HepG2 (cell line): ENCODE data around the gene SCYL1. TPM values are rescaled to one million over a fixed set of nuclear protein-coding genes. Genes with fewer than 3 reads are reported as not detected.

Experiments used
- HNF4A ChIP-seq: sonication (generic); formaldehyde crosslinking; IDR thresholded peaks from 2 replicates; pipeline ENCODE4 v1.4.0; 2020; ENCODE audit warnings: missing genetic modification reagents
- HNF4G ChIP-seq, 2 experiments: sonication (generic) in 1 of 2; formaldehyde crosslinking in 1 of 2; IDR thresholded peaks; 2 replicates each; pipeline versions ENCODE4 v1.4.0 to v1.6.1; 2011 to 2020; ENCODE audit warnings: borderline replicate concordance in 2 of 2, low read depth in 2 of 2, mild to moderate bottlenecking in 2 of 2, low read length in 1 of 2, missing genetic modification reagents in 1 of 2, moderate library complexity in 1 of 2
- MED13 ChIP-seq: sonication (generic); formaldehyde crosslinking; IDR thresholded peaks from 2 replicates; pipeline ENCODE4 v1.5.0; 2020; ENCODE audit warnings: missing genetic modification reagents
- MEIS1 ChIP-seq: sonication (generic); formaldehyde crosslinking; IDR thresholded peaks from 2 replicates; pipeline ENCODE4 v1.9.0; 2021; ENCODE audit warnings: mild to moderate bottlenecking, missing genetic modification reagents, moderate library complexity, borderline replicate concordance
- RAD51 ChIP-seq: fragments of 450-650 bp; IDR thresholded peaks from 2 replicates; pipeline ENCODE4 v1.6.1; 2016; ENCODE audit warnings: borderline replicate concordance
- RCOR2 ChIP-seq: IDR thresholded peaks from 2 replicates; pipeline ENCODE4 v1.6.1; 2016; ENCODE audit warnings: missing biosample characterization, missing genetic modification reagents
- ZBTB38 ChIP-seq: sonication (generic); formaldehyde crosslinking; IDR thresholded peaks from 2 replicates; pipeline ENCODE4 v1.5.1; 2020; ENCODE audit warnings: mild to moderate bottlenecking, missing genetic modification reagents
- ZBTB7A ChIP-seq: sonication (generic); formaldehyde crosslinking; IDR thresholded peaks from 2 replicates; pipeline ENCODE4 v1.8.0; 2022; ENCODE audit warnings: mild to moderate bottlenecking, missing genetic modification reagents
- ZBTB7B ChIP-seq: sonication (generic); formaldehyde crosslinking; IDR thresholded peaks from 2 replicates; pipeline ENCODE4 v1.4.0; 2020; ENCODE audit warnings: missing genetic modification reagents
- ZEB1 ChIP-seq: IDR thresholded peaks from 2 replicates; pipeline ENCODE4 v1.6.1; 2012; ENCODE audit warnings: mild to moderate bottlenecking, low read depth, inconsistent platforms; ENCODE audit not compliant: insufficient replicate concordance
- ZKSCAN5 ChIP-seq: sonication (generic); formaldehyde crosslinking; IDR thresholded peaks from 2 replicates; pipeline ENCODE4 v1.5.1; 2020; ENCODE audit warnings: mild to moderate bottlenecking, missing genetic modification reagents
- ZNF260 ChIP-seq: sonication (generic); formaldehyde crosslinking; IDR thresholded peaks from 2 replicates; pipeline ENCODE4 v1.4.0; 2020; ENCODE audit warnings: missing genetic modification reagents, low read depth, mild to moderate bottlenecking, borderline replicate concordance
- ZNF343 ChIP-seq: sonication (generic); formaldehyde crosslinking; IDR thresholded peaks from 2 replicates; pipeline ENCODE4 v1.4.0; 2020; ENCODE audit warnings: mild to moderate bottlenecking, missing genetic modification reagents
- ZNF609 ChIP-seq: sonication (generic); formaldehyde crosslinking; IDR thresholded peaks from 2 replicates; pipeline ENCODE4 v1.4.0; 2020; ENCODE audit warnings: mild to moderate bottlenecking, missing genetic modification reagents, borderline replicate concordance
- polyA plus RNA-seq, 8 experiments: library from polyadenylated mRNA; depleted of rRNA in 3 of 8; stranded (reverse) in 7 of 8; unstranded in 1 of 8; fragments of >200 nt; fragmentation: Illumina TruSeq in 4 of 8; extraction: Trizol in 4 of 8; gene quantifications; 2 replicates each; pipeline versions ENCODE4 v1.2.1 to v1.2.3, GENCODE V29; 2011 to 2016; ENCODE audit warnings: low read depth in 4 of 8, missing spikeins in 1 of 8, mixed read lengths in 1 of 8; ENCODE audit not compliant: insufficient read depth in 1 of 8
- total RNA-seq, 5 experiments: library from RNA; depleted of rRNA; stranded (reverse); fragments of >200 nt; fragmentation: Illumina TruSeq; extraction: Trizol; gene quantifications; 2 replicates each; pipeline ENCODE4 v1.2.3, GENCODE V29; 2016; ENCODE audit warnings: low read depth in 1 of 5
- TF ChIP-seq, protein P1 (sequence below), 2 experiments: fragments of 450-650 bp in 1 of 2; sonication (generic) in 1 of 2; formaldehyde crosslinking in 1 of 2; IDR thresholded peaks; 2 replicates each; pipeline versions ENCODE4 v1.6.1 to v1.8.0; 2016 to 2022; ENCODE audit warnings: antibody characterized with exemption in 1 of 2, mild to moderate bottlenecking in 1 of 2, missing genetic modification reagents in 1 of 2

Gene SCYL1
- total and polyA plus RNA-seq, 2 of the 13 experiments (the other 11 are each of a cell fraction or from before 2014, with no cell fraction given): 65.9 to 103 TPM

DNA sequence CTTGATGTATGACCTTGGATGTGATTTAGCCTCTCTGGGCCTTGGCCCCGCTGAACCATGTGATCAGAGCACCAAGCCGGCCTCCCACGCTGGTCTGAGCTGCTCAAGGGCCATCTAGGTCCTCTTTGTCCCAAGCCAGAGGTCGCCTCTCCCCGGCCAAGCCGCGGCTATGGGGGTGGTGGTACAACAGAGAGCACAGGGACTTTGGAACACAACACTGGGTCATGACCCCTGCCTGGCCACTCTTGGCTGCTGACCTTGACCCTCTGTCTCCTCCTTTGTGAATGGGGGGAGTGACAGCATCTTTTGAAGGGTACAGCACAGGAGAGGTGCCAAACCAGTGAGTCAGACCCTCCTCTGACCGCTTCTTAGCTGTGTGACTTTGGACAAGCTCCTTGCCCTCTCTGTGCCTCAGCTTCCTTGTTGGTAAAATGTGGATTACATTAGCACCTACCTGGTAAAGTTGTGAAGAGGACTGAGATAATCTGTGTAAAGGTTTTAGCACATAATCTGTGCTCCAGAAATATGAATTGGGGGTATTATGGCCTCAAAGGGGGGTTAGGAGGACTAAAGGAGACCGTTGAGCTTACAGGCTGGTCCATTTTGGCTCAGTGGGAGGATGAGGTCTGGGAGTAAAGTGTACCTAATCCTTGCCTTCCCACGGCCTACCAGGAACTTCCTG, 4.7 kb downstream of the SCYL1 start (continued):
- TF ChIP-seq, protein P1, sequence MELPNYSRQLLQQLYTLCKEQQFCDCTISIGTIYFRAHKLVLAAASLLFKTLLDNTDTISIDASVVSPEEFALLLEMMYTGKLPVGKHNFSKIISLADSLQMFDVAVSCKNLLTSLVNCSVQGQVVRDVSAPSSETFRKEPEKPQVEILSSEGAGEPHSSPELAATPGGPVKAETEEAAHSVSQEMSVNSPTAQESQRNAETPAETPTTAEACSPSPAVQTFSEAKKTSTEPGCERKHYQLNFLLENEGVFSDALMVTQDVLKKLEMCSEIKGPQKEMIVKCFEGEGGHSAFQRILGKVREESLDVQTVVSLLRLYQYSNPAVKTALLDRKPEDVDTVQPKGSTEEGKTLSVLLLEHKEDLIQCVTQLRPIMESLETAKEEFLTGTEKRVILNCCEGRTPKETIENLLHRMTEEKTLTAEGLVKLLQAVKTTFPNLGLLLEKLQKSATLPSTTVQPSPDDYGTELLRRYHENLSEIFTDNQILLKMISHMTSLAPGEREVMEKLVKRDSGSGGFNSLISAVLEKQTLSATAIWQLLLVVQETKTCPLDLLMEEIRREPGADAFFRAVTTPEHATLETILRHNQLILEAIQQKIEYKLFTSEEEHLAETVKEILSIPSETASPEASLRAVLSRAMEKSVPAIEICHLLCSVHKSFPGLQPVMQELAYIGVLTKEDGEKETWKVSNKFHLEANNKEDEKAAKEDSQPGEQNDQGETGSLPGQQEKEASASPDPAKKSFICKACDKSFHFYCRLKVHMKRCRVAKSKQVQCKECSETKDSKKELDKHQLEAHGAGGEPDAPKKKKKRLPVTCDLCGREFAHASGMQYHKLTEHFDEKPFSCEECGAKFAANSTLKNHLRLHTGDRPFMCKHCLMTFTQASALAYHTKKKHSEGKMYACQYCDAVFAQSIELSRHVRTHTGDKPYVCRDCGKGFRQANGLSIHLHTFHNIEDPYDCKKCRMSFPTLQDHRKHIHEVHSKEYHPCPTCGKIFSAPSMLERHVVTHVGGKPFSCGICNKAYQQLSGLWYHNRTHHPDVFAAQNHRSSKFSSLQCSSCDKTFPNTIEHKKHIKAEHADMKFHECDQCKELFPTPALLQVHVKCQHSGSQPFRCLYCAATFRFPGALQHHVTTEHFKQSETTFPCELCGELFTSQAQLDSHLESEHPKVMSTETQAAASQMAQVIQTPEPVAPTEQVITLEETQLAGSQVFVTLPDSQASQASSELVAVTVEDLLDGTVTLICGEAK (IDR thresholded peaks at IDR 0.05): no peak
- TF ChIP-seq, protein P1 (CRISPR knock-in tag; IDR thresholded peaks at IDR 0.05): peak; percentile 5; the same call in 1 of the 2 replicates
- TF ChIP-seq ZBTB7A (CRISPR knock-in tag) (peak; percentile 73; the same call in 1 of the 2 replicates), MED13 (no peak), ZKSCAN5 (CRISPR knock-in tag) (no peak), ZNF609 (peak; percentile 64; the same call in 1 of the 2 replicates), ZBTB7B (CRISPR knock-in tag) (peak; percentile 58; the same call in 1 of the 2 replicates), RAD51 (no peak), ZEB1 (peak; percentile 46), RCOR2 (peak; percentile 94), MEIS1 (CRISPR knock-in tag) (peak; percentile 83; the same call in 1 of the 2 replicates), ZNF343 (no peak), ZNF260 (CRISPR knock-in tag) (no peak), HNF4G (IDR thresholded peaks at IDR 0.05; ENCODE audit: borderline replicate concordance, low read depth, low read length) (peak; percentile 90), HNF4G (CRISPR knock-in tag; IDR thresholded peaks at IDR 0.05; ENCODE audit: borderline replicate concordance, low read depth) (no peak; the same call in 1 of the 2 replicates), ZBTB38 (CRISPR knock-in tag) (peak; percentile 38; the same call in 1 of the 2 replicates), HNF4A (peak; percentile 97)
